Keratinocyte (primary cell): Measurements from ENCODE around the gene ABI1. TPM values are rescaled to one million over a fixed set of nuclear protein-coding genes. Genes with fewer than 3 reads are reported as not detected.

Experiments used
- DNase-seq: peaks from one replicate; pipeline ENCODE4 v3.0.0-alpha.2; 2011; ENCODE audit warnings: low read depth, missing footprints, low spot score
- FAIRE-seq: peaks from 2 replicates; lab custom pipeline; 2011; peaks lifted over from hg19 to GRCh38; lab: Jason Lieb, UNC
- H2AFZ ChIP-seq: 2 replicates; pipeline ENCODE4 v1.6.0; 2012; ENCODE audit warnings: low read length, control low read depth, inconsistent platforms; ENCODE audit not compliant: control insufficient read depth
- H3K27ac ChIP-seq: 2 replicates; pipeline ENCODE4 v1.5.1; 2011; ENCODE audit warnings: low read length; ENCODE audit not compliant: control insufficient read depth, insufficient read depth
- H3K27me3 ChIP-seq: 3 replicates; pipeline ENCODE4 v1.6.0; 2011; ENCODE audit warnings: low read length; ENCODE audit not compliant: control insufficient read depth, insufficient read depth; ENCODE audit errors: extremely low read depth
- H3K36me3 ChIP-seq, 2 experiments: 2 replicates in 1 of 2; 3 replicates in 1 of 2; pipeline ENCODE4 v1.5.1; 2011; ENCODE audit warnings: low read length in 2 of 2, mild to moderate bottlenecking in 1 of 2; ENCODE audit not compliant: control insufficient read depth in 2 of 2, insufficient read depth in 2 of 2; ENCODE audit errors: extremely low read depth in 1 of 2
- H3K4me1 ChIP-seq: 3 replicates; pipeline ENCODE4 v1.5.1; 2011; ENCODE audit warnings: low read length; ENCODE audit not compliant: control insufficient read depth, insufficient read depth; ENCODE audit errors: extremely low read depth
- H3K4me2 ChIP-seq: 3 replicates; pipeline ENCODE4 v1.6.0; 2011; ENCODE audit warnings: low read depth, low read length; ENCODE audit not compliant: control insufficient read depth, insufficient read depth; ENCODE audit errors: extremely low read depth
- H3K4me3 ChIP-seq, 3 experiments: fragments of 200-600 bp in 1 of 3; sonication (generic) in 1 of 3; 2 replicates in 2 of 3; 3 replicates in 1 of 3; pipeline ENCODE4 v1.5.1; 2011 to 2016; ENCODE audit warnings: low read length in 3 of 3, mild to moderate bottlenecking in 3 of 3, control low read depth in 2 of 3, inconsistent platforms in 1 of 3, low read depth in 1 of 3, mixed read lengths in 1 of 3, mixed run types in 1 of 3, moderate library complexity in 1 of 3; ENCODE audit not compliant: control insufficient read depth in 2 of 3, insufficient read depth in 2 of 3; ENCODE audit errors: extremely low read depth in 1 of 3
- H3K79me2 ChIP-seq: 2 replicates; pipeline ENCODE4 v1.6.0; 2012; ENCODE audit warnings: low read length; ENCODE audit not compliant: control insufficient read depth, insufficient read depth
- H3K9ac ChIP-seq: 3 replicates; pipeline ENCODE4 v1.6.0; 2011; ENCODE audit warnings: low read length; ENCODE audit not compliant: control insufficient read depth, insufficient read depth; ENCODE audit errors: extremely low read depth
- H3K9me1 ChIP-seq: 3 replicates; pipeline ENCODE4 v1.6.0; 2011; ENCODE audit warnings: low read length; ENCODE audit not compliant: control insufficient read depth, insufficient read depth; ENCODE audit errors: extremely low read depth
- H3K9me3 ChIP-seq: 2 replicates; pipeline ENCODE4 v1.5.1; 2012; ENCODE audit warnings: low read depth, low read length; ENCODE audit not compliant: control insufficient read depth
- H4K20me1 ChIP-seq: 3 replicates; pipeline ENCODE4 v1.6.0; 2011; ENCODE audit warnings: low read length; ENCODE audit not compliant: control insufficient read depth, insufficient read depth; ENCODE audit errors: extremely low read depth
- CTCF ChIP-seq, 3 experiments: IDR thresholded peaks in 1 of 3; conservative IDR thresholded peaks in 1 of 3; optimal IDR thresholded peaks in 1 of 3; 2 replicates in 2 of 3; 3 replicates in 1 of 3; pipeline versions ENCODE3 to v1.5.1; 2011; ENCODE audit warnings: low read length in 3 of 3, mild to moderate bottlenecking in 3 of 3, moderate library complexity in 2 of 3, control low read depth in 1 of 3, inconsistent platforms in 1 of 3; ENCODE audit not compliant: insufficient read depth in 2 of 3; ENCODE audit errors: extremely low read depth in 1 of 3
- EZH2 ChIP-seq: IDR thresholded peaks from one replicate; pipeline ENCODE4 v1.6.1; 2012; ENCODE audit warnings: inconsistent platforms, mild to moderate bottlenecking, low read length, moderate library complexity
- dilution Hi-C: fragments of 300-500 bp; cut with MboI; formaldehyde crosslinking; loops from one replicate; pipeline ENCODE4 v1.7.0; 2020; ENCODE audit warnings: low sequenced_read_pairs; ENCODE audit not compliant: extremely low pct_ligation_motif_present
- polyA plus RNA-seq, 5 experiments: library from polyadenylated mRNA; depleted of rRNA in 3 of 5; stranded (reverse) in 3 of 5; stranded (forward) in 1 of 5; unstranded in 1 of 5; fragments of >200 nt; gene quantifications; 1 replicate in 1 of 5; 2 replicates in 3 of 5; 3 replicates in 1 of 5; pipeline versions ENCODE4 v1.2.1 to v1.2.3, GENCODE V29; 2011 to 2012; ENCODE audit warnings: missing spikeins in 2 of 5, low read depth in 1 of 5, low replicate concordance in 1 of 5

The ABI1 gene
- polyA plus RNA-seq, 1 donor (not counting 4 experiments of a cell fraction or from before 2014, with no cell fraction given) = 78.9 TPM

GRCh38 chr10:26799342-26799741 lies 61.4 kb downstream of the ABI1 start:
- Histone ChIP-seq H3K9me3 (no peaks in the 10 kb centered on the region), H3K9ac (no peak overlapping the region), H3K4me1 (peaks cover 6% of the 10 kb centered on the region), H3K9me1 (peaks cover 2% of the 10 kb centered on the region), H2AFZ (no peak overlapping the region), H3K4me3 (no peak overlapping the region), H3K27me3 (no peaks in the 10 kb centered on the region), H3K27ac (no peak overlapping the region), H3K36me3 (no peaks in the 10 kb centered on the region), H4K20me1 (no peaks in the 10 kb centered on the region), H3K4me2 (no peak overlapping the region), H3K79me2 (peaks cover 88% of the 10 kb centered on the region)
- DNase-seq (no peak), FAIRE-seq (no peak)
- dilution Hi-C loops = no loop called here
- TF ChIP-seq EZH2 (no peak), CTCF (optimal IDR thresholded peaks at IDR 0.05 in 1 of 3, IDR thresholded peaks at IDR 0.05 in 1 of 3, conservative IDR thresholded peaks at IDR 0.05 in 1 of 3; ENCODE audit: extremely low read depth in 1 of 3, insufficient read depth in 2 of 3, low read length in 3 of 3) (no peak)

- Histone ChIP-seq H2AFZ (no peak overlapping the region), H4K20me1 (no peaks in the 10 kb centered on the region)
Measured at GRCh38 chr10:26798298-26798697, 62.5 kb downstream of the ABI1 start.

More at GRCh38 chr10:26798298-26798697, 62.5 kb downstream of the ABI1 start:
- Histone ChIP-seq H3K36me3 (no peaks in the 10 kb centered on the region), H3K9ac (no peak overlapping the region), H3K4me2 (no peak overlapping the region), H3K4me1 (peaks cover 4% of the 10 kb centered on the region), H3K9me1 (peaks cover 2% of the 10 kb centered on the region), H3K79me2 (peaks cover 89% of the 10 kb centered on the region), H3K27me3 (no peaks in the 10 kb centered on the region), H3K27ac (no peak overlapping the region), H3K4me3 (no peak overlapping the region), H3K9me3 (no peaks in the 10 kb centered on the region)
- dilution Hi-C loops = no loop called here
- TF ChIP-seq EZH2 (no peak), CTCF (optimal IDR thresholded peaks at IDR 0.05 in 1 of 3, IDR thresholded peaks at IDR 0.05 in 1 of 3, conservative IDR thresholded peaks at IDR 0.05 in 1 of 3; ENCODE audit: extremely low read depth in 1 of 3, insufficient read depth in 2 of 3, low read length in 3 of 3) (no peak)
- DNase-seq (no peak), FAIRE-seq (no peak)
